ENCODE data around the gene TTPAL. TPM values are rescaled to one million over a fixed set of nuclear protein-coding genes. Genes with fewer than 3 reads are reported as not detected.

TTPAL gene
- total RNA-seq, 3 donors from 2014 or later, result 24.3 to 25.3 (median 25.3) TPM

- H3K27me3 Mint-ChIP-seq (ENCODE audit: low read depth), result no peaks in the 10 kb centered on the region
- H3K4me1 Mint-ChIP-seq (ENCODE audit: low read depth), result no peaks in the 10 kb centered on the region
- no peak overlapping the region for H3K4me3 Mint-ChIP-seq
- no peaks in the 10 kb centered on the region for H3K9me3 Mint-ChIP-seq
- DNase-seq, result no peak
- ATAC-seq, result no peak
- H3K36me3 Mint-ChIP-seq (ENCODE audit: insufficient read depth), result no peaks in the 10 kb centered on the region
Observed at GRCh38 chr20:44540834-44541233, 65.2 kb downstream of the TTPAL start.

- Mint-ChIP-seq H3K4me3 (no peak overlapping the region), H3K27me3 (ENCODE audit: low read depth) (peaks cover 2% of the 10 kb centered on the region), H3K36me3 (ENCODE audit: insufficient read depth) (no peaks in the 10 kb centered on the region), H3K4me1 (ENCODE audit: low read depth) (no peaks in the 10 kb centered on the region), H3K9me3 (no peaks in the 10 kb centered on the region)
- ATAC-seq, result no peak
- no peak for DNase-seq
Observed at GRCh38 chr20:44541992-44542391, 66.3 kb downstream of the TTPAL start.

- peaks cover 9% of the 10 kb centered on the region for H3K27me3 Mint-ChIP-seq (ENCODE audit: low read depth)
- H3K4me3 Mint-ChIP-seq, result no peak overlapping the region
- no peaks in the 10 kb centered on the region for H3K4me1 Mint-ChIP-seq (ENCODE audit: low read depth)
- no peaks in the 10 kb centered on the region for H3K36me3 Mint-ChIP-seq (ENCODE audit: insufficient read depth)
- no peak for DNase-seq
- no peak for ATAC-seq
- H3K9me3 Mint-ChIP-seq, result no peaks in the 10 kb centered on the region
Observed at GRCh38 chr20:44542890-44543289, 67.2 kb downstream of the TTPAL start.

- no peak overlapping the region for H3K4me3 Mint-ChIP-seq
- H3K36me3 Mint-ChIP-seq (ENCODE audit: insufficient read depth), result no peaks in the 10 kb centered on the region
- ATAC-seq (no peak), DNase-seq (no peak)
- H3K9me3 Mint-ChIP-seq, result no peaks in the 10 kb centered on the region
- no peaks in the 10 kb centered on the region for H3K4me1 Mint-ChIP-seq (ENCODE audit: low read depth)
- H3K27me3 Mint-ChIP-seq (ENCODE audit: low read depth), result peaks cover 9% of the 10 kb centered on the region
Observed at GRCh38 chr20:44543358-44543757, 67.7 kb downstream of the TTPAL start.

Other genes with a start within 250 kb of the TTPAL start
- gene GDAP1L1, start 228.6 kb upstream of the TTPAL start, total RNA-seq, result not detected
- gene FITM2, start 164.7 kb upstream of the TTPAL start, total RNA-seq, result 1 to 10 TPM; 1.7 to 2.1 (median 1.8) TPM
- gene R3HDML, start 138.8 kb upstream of the TTPAL start, total RNA-seq, result not detected
- gene HNF4A, start 120.2 kb upstream of the TTPAL start, total RNA-seq, result under 1 TPM; 0.11 to 0.27 (median 0.18) TPM
- gene SERINC3, start 46.2 kb downstream of the TTPAL start, total RNA-seq, result 10 to 100 TPM; 34.6 to 44.1 (median 37.9) TPM
- gene PKIG, start 106.7 kb downstream of the TTPAL start, total RNA-seq, result 1 to 10 TPM; 2.1 to 3.5 (median 2.8) TPM
- gene ADA, start 175.8 kb downstream of the TTPAL start, total RNA-seq, result 10 to 100 TPM in 2 of 3 donors, 1 to 10 TPM in 1; 8.8 to 13.5 (median 12.5) TPM
- under 1 TPM in 1 of 3 donors, not detected in 2; 0.15 TPM for gene CCN5, start 239.5 kb downstream of the TTPAL start, total RNA-seq

All from activated T-cell treated with anti-CD3 and anti-CD28 coated beads, Interleukin-2, amount 50 U/mL, for 4 hours (primary cell).